HUDEP-2 (cell line): ENCODE results near the gene GRAMD1C.
"Not testable (repeated sequence)": the region's sequence is repeated elsewhere in the genome, so short reads cannot be mapped to it uniquely, and the experiment has no call there.

Source experiments
- DNase-seq, 76 experiments: peaks; one replicate each; lab custom pipeline; 2025; ENCODE audit not compliant: unreplicated experiment in 76 of 76; lab: John Stamatoyannopoulos, UW

The GRAMD1C gene

DNA sequence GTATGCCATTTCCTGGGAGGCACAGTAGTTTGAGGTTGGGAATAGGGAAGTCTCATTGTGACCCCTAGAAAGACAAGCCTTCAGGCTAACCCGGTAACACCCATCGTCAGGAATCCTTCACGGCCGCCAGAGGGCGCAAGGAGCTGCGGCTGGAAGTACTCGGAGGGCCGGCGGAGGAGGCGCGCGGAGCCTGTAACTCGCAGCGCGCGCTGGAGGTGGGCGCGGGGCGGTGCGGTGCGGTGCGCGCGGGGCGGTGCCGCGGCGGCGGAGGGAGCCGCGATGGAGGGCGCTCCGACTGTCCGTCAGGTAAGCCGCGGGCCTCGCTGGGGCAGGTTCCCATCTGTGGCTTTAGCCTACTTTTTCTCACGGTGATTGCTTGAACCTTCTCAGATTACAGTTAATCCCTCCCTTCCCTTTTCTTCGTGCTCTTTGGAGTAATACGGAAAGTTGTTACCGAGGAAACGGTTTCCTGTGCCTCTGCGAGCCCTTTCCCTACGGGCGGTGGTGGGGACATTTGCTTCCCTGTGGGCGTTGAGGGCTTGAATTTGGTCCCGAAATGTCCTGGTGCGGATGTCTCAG, at the start of gene GRAMD1C:
TSS of gene GRAMD1C (plus strand) at position 158 of the 579 bp plus-strand sequence. CDS start at position 280, 122 bp downstream.
- peak in 70 of 76 experiments; percentile 1 to 75 (median 52) for DNase-seq

DNA sequence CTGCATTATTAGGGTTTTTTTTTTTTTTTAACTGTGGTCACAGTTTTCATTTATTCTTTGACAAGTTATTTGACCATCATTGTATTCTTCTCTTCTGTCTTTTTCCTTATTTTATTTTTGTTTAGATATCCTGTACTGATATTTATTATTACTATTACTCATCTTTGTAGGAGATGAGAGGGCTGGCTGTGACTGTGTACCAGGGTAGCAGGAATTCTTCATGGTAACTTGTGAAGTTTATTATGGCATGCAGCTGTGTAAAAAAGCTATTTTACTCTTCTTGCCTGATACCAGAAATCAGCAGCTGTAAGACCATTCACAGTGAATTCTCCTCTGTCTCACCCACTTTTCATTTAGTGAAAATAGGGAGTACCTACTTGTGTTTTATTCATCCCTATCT, 47.2 kb upstream of the GRAMD1C start:
- DNase-seq, result no peak

- DNase-seq, result no peak
These were observed 44.1 kb upstream of the GRAMD1C start for GRCh38 chr3:113794526-113794925.

DNA sequence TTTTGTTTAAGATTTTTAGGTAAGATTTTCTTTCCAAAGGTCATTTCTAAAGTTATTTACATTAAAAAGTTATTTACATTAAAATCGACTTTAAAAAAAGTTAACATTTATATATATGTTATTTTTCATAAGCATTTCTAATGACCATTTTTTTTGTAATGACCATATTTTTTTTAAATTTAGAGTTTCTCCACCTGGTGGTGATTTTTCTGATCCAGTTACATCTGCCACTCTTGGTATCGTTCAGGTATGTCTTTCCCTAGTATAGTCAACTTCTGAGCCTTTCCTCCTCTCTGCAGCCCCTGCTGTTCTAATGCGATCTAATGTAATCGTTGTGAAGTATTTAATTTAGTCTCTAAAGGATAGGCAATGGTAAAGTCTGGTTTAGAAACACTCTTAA, 42.9 kb upstream of the GRAMD1C start:
- DNase-seq, result no peak

DNA sequence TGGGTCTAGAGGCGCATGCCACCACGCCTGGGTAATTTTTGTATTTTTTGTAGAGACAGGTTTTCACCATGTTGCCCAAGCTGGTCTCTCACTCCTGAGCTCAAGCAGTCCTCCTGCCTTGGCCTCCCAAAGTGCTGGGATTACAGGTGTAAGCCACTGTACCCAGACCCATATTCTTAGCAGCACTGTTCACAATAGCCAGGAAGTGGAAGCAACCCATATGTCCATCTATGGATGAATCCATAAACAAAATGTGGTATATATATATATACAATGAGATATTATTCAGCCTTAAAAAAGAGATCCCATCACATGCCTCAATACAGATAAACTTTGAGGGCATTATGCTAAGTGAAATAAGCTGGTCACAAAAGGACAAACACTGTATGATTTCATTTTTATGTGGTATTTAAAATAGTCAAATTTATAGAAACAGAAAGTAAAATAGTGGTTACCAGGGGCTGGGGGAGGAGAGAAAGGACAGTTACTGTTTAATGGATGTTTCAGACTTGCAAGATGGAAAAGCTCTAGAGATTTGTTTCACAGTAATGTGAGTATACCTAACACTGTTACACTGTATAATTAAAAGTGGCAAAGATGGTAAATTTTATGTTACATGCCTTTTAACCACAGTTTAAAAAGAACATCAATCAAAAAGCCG, 35.7 kb upstream of the GRAMD1C start:
- no peak for DNase-seq

DNA sequence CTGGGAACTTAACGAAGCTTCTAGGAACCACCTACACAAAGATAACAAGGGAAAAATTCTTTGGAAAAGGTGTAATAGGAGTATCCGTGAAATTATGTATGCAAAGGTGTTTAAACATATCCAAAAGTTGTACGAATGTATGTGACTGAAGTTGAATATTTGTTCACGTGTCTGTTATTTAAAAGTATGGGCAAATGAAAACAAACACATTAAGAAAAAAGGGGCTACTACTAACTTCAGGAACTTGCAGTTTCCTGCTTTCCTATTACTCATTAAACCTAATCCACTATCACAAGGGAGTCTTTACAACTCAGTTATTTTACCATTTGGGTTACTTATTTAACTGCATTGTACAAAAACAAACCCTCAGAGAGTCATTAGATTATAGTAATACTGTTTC, 33.9 kb upstream of the GRAMD1C start:
- DNase-seq, result no peak

DNA sequence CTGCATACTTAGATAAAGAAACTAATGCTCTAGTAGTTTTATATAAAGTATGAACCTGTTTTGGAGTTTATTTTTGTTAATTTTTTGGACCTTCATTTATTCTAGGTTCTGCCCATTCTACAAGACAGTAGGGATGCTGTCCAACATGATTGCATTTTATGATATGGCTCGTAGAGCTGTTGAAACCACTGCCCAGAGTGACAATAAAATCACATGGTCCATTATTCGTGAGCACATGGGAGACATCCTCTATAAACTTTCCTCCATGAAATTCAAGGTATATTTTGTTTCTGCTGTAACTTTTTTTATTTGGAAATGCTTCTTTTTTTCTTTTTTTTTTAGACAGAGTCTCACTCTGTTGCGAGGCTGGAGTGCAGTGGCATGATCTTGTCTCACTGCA, 33.3 kb upstream of the GRAMD1C start:
- no peak for DNase-seq

DNA sequence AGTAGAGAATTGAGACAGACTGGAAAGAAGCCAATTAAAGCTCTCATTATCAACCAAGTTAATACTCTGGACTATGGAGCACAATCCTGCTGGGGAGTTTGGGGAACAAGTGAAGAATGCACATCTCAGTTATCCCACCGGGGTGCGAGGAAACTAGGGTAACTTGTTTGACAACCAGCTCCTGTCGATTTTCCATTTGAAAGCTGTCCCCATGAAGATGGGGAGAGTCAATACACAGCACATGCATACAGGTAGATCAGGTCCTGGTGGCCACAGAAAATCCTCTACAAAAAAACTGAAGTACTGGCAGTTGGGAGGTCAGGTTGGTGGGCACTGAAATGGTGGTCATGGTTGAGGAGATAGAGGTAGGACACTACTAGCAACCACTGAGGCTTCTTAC, 25.7 kb upstream of the GRAMD1C start:
- no peak for DNase-seq

GRCh38 chr3:113819866-113820265, 18.7 kb upstream of the GRAMD1C start:
- no peak for DNase-seq

- DNase-seq, result no peak
These were observed 13.5 kb upstream of the GRAMD1C start for GRCh38 chr3:113825090-113825489.

- DNase-seq, result no peak
These were observed 10.0 kb upstream of the GRAMD1C start for GRCh38 chr3:113828600-113828999.

DNA sequence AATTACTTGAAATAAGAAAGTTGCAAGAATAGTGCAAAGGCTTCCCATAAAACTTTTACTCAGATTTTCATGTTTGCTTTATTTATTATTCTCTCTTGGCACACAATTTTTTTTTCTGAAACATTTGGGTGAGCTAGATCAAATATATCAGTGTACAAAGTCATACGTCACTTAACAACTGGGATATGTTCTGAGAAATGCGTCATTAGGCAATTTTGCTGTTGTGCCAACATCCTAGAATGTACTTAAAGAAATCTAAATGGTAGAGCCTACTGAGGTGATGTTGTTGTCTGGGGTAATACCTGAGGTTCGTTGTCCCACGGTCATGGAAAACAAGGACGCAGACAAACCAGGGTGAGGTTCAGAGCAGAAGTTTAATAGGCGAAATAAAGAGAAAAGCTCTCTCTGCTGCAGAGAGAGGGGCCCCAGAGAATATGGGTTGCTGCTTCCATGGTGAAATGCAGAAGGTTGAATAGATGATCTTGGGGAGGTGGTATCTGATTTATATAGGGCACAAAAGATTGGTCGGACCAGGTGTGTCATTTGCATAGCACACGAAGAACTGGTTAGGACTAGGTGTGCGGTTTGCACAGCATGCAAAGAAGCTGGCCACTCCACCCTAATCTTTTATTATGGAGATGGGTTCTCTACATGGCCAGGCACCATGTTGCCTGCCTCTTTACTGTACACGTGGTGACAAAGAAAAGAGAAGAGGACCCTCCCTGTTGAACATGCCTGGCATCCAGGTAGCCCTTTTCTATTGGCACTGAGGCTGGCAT, 8.8 kb upstream of the GRAMD1C start:
- DNase-seq, result no peak

DNA sequence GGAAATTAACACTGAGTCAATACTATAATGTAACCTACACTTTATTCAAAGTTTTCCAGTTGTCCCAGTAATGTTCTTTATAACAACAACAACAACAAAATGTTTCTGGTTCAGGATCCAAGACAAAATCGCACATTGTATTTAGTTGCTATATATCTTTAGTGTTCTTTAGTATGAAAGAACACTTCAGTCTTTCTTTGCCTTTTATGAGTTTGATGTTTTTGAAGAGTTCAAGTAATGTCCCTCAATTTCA, 7.6 kb upstream of the GRAMD1C start:
- DNase-seq, result no peak

GRCh38 chr3:113832477-113833164, 6.0 kb upstream of the GRAMD1C start:
- DNase-seq, result no peak

DNA sequence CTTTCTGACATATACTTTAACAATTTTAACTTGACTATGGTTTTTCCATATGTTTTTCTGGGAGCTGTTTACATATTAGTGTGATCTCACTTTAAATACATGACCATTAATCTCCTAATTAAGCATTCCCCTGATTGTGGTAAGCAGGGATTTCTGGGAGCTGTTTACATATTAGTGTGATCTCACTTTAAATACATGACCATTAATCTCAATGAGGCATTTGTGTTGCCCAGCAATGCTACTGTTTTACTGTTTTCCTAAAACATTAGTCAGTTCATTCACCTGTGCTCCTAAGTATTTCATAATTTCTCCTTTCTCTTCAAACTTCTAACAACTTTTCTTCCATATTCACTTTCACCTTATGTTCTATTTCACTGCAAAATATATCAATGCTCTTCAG, 3.6 kb upstream of the GRAMD1C start:
- DNase-seq, result no peak

GRCh38 chr3:113839551-113839950, 963 bp downstream of the GRAMD1C start:
- DNase-seq, result no peak

GRCh38 chr3:113844622-113845222, 6.1 kb downstream of the GRAMD1C start:
- peak in 11 of 76 experiments; percentile 1 to 16 (median 11) for DNase-seq

- no peak for DNase-seq
These were observed 8.7 kb downstream of the GRAMD1C start for GRCh38 chr3:113847247-113847646.

DNA sequence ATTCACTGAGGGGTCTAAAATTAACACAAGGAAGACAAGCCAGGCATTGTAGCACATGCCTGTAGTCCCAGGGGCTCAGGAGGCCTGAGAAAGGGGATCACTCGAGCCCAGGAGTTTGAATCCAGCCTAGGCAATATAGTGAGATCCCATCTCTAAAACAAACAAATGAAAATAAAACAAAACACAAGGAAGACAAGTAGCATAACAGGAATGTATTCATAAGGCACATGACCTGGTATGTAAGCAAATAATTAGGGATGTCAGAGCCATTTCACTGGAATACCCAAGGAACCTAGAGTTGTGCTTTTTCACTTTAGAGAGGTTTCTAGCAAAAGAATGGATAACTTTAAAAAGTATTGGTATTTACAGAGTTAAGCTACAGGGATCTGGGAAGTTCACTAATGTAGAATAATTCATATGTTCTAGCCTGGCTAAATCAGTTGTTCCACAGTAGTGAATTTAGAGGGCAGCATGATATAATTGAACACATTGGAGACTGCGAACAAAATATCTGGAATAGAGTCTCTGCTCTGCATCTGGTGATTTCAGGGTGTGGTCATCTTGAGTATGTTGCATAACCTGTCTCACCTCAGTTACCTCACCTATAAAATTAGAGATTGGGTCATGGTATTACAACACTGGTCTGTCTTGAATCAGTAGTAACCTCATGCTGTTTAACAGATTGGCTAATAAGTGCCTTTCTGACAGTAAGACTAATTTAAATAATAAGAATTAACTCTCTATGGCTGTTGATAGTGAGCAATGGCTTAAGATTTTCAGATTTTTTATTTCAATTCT, 9.3 kb downstream of the GRAMD1C start:
- DNase-seq, result no peak

DNA sequence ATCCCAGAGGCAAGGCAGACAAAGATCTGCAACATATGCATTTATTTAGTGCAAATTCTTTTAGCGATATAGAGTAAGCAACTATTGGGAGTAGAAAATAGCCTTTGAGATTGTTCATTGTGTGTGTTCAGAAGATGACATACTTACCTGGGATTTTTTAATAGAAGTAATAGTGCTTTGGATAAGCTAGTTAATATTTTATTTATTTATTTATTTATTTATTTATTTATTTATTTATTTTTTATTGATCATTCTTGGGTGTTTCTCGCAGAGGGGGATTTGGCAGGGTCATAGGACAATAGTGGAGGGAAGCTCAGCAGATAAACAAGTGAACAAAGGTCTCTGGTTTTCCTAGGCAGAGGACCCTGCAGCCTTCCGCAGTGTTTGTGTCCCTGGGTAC, 10.5 kb downstream of the GRAMD1C start:
- DNase-seq, result not testable (repeated sequence)
